ENCODE results near the gene IL2RA.
A peak's percentile ranks its signal among the peaks of the same experiment; 100 is the strongest.
"Not testable (repeated sequence)": the region's sequence is repeated elsewhere in the genome, so short reads cannot be mapped to it uniquely, and the experiment has no call there.

The IL2RA gene

DNA sequence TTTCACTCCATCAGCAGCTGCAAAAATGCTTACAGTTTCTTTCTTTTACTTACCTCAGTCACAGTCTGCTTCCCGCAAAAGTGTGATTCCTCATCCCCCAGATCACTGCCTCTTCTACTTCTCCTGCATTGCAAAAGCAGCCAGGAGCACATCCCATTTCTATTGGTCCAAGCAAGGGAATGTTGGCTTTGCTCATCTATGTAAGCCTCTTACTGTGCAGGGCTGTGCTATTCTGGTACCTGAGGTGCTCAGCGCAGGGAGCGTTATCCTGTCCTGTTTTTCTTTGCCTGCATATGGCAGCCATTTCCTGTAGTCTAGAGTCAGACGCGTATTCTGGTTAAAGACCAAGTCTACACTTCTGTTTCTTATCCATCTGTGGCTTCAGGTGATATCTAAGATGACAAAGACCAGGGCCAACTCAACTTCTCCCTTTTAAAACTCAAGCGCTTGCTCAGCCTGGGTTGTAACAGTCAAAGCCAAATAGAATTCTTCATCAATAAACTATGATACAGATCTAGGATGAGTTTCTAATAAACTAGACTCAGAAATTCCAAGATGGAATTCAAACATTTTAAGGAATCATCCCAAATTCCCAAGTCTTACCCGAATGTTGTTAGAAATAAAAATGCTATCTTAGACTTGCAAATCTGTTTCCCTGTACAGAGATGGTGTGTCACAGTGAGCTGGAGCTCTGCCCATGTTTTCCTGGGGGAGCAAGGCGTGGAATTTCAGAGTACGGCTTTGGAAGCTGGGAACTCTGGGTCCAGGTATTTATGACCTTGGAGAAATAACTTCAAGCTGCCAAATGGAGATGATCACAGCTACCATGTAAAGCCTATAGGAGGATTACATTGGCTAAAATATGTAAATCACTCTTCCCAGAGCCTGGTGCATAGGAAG, 20.6 kb upstream of the IL2RA start:
- no peak for DNase-seq (ENCODE audit: low read depth)

DNA sequence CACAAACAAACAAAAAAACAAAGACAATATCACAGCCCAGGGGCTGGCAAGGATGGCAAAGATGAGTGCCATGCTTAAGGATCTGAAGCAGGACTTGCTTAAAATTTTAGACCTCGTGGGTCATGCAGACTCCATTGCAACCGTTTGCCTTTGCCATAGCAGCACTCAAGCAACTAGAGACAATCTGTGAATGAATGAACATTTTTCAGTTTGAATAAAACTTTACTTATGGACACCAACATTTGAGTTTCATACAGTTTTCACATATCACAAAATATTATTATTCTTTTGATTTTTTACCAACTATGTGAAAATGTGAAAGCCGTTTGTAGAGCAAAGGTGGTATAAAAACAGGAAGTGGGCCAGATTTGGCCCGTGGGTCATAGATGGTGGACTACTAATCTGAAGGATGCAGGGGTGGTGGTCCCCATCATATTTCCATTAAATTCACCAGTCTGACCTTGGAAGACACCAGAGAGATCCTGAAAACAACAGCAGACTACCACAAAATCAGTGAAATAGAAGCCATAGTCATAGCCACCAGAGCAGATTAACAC, 18.3 kb upstream of the IL2RA start:
- DNase-seq (ENCODE audit: low read depth): no peak

DNA sequence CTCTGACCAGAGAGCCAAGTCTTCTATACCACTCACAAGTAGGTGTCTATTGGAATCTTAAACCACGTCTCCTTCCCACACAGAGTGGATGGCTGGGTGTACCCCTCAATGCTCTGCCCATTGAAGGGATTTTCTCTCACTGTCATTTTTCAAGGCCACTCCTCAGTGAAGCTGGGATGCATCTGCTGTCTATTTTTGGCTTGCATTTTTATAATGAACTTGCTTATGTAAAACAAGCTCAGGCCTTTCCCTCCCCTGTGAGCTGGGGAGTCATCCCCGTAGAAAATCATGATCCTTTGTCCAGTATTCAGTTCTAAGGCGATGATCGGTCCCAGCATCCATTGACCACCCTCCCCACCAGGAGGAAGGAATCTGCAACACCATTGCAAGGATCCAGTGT, 16.9 kb upstream of the IL2RA start:
- DNase-seq (ENCODE audit: low read depth): no peak

DNA sequence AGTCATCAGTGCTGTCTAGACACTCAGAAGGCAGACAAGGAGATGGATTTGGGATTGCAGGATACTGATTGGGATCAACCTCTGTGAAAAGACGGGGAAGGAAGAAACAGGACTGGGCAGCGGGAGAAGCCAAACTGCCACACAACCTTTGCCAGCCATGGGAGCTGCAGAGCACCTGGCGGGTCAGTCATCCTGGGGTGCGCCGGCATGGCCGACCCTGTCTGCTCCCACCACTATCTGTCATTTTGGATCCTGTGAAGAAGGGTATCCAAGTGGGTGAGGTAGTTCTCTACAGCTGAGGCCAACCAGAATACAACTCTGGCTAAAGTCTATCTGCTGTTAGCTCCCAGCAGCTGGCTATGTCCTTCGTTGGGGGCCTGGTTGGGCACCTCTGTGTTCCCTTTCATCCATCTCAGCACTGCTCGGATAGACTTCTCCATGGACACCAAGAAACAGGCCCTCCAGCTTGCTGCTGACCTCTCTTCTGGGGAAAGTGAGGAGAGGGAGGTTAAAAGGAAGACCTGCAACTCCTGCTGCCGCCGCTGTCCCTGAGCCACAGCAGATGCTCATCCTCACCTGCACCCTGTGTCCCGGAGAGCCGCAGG, 15.0 kb upstream of the IL2RA start:
- DNase-seq (ENCODE audit: low read depth): no peak

DNA sequence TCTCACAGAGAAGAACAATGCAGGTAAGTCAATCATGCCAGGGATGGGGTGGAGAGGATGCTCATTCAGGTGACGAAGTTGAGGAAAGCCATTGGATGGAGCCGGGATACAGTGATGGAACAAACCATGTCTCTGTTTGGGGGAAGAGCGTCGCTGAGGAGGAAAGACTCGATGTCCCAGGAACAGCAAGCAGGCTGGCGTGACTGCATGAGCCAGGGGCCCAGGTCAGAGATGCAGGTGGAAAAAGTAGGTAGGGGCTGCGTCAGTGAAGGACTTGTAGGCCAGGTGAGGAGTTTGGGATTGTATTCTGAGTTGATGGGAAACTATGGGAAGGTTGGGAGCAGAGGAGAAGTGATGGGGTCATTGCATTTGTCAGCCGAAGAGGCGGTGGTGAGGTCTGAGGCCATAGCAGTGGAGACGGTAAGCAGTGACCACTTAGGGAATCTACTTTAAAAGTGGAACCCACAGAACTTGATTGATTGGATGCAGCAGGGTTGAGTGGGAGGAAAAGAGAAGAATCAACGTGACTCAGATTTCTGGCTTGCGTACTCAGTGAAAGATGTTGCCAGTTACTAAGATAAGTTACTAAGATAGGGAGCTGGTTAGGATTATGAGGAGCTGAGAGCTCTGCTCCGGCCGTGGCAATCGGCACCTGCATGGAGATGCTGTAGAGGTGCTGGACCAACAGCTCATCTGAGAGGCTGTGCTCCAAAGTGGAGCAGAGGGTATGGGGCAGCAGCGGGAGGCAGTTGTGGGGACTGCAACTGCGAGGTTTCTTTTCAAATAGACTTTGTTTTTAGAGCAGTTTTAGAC, 12.5 kb upstream of the IL2RA start:
- DNase-seq (ENCODE audit: low read depth): peak; percentile 36

DNA sequence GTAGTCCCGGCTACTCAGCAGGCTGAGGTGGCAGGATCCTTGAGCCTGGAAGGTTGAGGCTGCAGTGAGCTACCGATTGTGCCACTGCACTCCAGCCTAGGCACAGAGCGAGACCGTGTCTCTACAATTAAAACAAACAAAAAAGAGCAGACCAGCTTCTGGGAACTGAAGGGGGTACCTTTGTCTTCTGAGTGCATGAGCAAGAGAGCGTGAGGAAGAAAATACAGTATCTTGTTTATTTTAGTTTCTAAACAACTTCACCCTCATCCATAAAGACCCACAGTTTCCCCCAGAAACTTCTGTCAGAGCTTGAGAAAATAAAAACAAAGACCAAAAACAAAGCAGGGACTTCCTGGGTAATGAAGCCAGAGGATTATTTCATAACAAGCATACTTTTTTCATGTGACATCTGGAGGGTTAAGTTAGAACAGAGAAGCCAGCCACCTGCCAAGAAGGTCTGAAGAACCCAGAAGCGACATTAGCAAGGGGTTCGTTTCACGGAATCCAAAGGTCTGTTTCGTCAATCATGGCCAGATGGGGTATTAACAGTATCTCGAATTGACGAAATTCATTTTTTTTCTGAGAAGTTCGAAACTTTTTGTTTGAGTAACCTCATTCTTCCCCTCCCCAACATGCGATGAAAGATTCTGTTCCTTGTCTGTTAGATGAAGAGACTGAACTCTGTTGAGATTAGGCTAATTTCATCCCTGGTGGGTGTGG, 10.2 kb upstream of the IL2RA start:
- DNase-seq (ENCODE audit: low read depth): no peak

DNA sequence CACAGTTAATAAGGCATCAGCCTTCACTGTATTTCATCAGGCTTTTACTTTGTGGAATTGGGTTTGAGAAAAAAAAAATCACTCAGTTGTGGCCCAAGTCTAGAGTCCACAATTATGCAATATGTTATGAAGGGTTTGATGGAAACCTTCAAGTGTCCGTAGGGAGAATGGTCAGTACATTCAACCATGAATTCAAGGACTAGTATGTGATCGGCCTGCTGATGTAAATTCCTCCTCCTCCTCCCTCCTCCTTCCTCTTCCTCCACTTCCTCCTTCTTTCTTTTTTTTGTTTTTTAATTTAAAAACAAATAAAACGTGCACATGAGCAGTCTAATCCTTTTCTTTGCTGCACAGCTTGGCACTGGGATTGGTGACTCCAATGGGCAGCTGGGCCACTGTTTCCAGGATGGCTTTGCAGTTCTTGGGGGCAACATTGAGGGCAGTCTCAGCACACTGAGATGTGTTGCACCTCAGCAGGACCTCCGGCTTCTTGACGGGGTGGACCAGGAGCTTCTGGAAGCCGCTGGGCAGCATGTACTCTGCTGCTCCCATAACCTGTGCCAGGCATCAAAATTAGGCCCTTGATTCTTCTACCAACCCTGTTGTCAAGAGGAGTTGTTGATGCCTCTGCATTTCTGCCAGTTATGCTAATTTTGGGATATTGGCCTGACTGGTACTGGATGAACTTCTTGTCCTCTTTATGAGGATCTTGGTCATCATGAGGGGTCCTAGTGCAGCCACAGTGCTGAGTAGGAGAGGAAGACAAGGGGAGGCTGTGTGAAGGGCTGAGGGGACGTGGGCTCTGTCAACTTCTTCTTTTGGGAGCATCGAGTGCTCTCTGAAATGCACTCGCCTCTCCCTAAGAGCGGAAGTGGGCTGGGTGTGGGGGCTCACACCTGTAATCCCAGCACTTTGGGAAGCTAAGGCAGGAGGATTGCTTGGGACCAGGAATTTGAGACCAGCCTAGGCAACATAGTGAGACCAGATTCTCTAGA, 9.3 kb upstream of the IL2RA start:
- DNase-seq (ENCODE audit: low read depth): no peak

DNA sequence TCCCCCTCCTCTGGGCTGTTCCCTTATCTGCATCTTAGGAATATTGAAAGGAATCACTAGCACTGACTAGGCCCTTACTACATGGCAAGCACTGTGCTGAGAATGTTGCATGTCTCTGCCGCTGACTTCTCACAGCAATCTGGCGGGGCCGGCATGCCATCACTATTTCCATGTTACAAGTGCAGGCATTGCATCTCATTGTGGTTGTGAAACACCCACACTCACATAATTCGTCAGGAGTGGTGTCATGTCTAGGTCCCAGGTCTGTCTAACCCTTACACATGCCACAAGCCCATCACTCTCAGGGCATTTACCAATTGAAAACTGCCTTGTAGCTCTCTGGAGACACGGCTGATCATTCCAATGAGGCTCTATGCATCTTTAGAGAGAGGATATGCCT, 8.5 kb upstream of the IL2RA start:
- no peak for DNase-seq (ENCODE audit: low read depth)

DNA sequence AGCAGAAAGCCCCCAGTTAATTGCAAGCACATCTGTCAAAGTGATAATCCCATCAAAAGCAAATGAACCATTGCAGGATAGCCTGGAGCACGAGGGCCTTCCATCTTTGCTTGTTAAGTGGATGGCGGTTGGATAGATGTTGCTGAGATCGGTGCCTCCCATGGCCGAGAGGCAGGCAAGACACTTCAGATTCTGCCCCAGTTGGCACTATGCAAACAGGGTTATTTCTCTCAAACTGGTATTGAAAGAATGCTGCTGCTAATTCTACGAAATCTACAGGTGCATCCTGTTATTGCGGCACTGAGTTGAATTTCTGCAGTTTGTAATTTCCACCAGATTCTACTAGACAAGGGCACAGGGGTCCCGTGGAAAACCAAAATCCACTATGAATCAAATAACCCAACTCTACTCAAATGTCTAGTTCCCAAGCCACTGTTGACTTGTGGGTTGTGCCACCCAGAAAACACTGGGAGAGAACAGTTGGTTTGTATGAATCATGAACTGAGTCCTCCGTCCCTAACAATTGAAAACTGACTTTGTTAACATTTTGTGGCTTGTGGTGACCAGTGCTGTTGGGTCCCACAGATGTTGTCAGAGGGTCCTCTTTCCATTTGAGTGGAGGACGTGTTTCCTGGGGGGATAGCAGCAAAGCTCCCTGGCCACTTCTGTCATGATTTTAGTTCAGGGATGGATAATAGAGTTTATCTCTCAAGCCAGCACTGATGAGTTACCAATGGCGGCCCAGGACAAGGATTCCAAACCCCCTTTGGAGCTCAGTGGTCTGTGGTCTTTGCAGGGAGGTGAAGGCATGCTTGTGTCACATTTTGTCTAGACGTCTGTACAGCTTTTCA, 7.1 kb upstream of the IL2RA start:
- no peak for DNase-seq (ENCODE audit: low read depth)

DNA sequence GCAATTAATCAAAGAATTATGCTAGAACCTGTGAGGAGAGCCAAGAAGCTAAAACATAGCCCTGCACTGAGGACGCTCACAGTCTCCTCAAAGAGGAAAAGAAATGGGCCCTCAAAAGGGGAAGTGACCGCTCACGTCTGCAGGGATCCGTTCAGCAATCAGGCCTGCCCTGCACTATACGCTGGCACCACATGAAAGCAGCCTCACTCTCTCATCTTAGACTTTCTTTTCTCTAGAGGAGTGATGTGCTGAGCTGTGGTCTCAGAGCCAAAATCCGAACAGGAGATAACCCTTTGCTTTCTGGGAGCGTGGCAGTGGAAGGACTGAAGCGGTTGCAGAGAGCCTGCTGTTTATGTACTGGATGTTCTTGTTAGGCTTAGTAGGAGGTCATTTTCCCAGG, 6.3 kb upstream of the IL2RA start:
- DNase-seq (ENCODE audit: low read depth): no peak

DNA sequence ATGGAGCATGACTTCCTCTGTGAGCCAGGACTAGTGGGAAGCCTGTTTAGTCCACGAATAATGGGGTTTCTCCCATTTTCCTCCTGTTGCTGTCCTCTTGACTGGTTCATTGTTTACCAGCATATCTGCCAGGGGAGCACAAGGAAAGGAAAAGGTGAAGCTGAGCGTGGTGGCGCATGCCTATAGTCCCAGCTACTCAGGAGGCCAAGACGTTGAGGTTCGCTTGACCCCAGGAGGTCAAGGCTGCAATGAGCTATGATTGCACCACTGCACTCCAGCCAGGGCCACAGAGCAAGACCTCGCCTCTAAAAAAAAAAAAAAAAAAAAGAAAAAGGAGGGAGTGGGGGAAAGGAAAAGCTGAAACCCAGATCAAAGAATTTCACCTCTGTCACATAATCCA, 5.8 kb upstream of the IL2RA start:
- DNase-seq (ENCODE audit: low read depth): no peak

DNA sequence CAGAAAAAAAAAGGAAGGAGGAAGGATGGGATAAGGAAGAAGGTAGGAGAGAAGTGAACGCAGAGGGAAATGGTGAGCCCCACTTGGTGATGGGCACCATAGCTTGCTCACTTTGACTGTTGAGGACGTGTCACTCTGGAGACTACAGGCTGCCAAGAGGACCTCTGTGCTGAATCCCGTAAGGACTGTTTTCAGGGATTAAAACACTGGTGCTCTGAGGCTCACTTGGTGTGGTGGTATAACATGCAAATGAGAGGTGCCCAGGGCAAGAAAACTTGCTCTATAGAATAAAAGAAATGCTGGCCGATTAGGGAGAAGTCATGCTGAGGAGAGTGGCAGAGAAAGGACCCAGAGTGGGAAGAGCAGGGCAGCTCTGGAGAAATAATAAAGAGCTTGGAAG, 5.3 kb upstream of the IL2RA start:
- DNase-seq (ENCODE audit: low read depth): no peak

DNA sequence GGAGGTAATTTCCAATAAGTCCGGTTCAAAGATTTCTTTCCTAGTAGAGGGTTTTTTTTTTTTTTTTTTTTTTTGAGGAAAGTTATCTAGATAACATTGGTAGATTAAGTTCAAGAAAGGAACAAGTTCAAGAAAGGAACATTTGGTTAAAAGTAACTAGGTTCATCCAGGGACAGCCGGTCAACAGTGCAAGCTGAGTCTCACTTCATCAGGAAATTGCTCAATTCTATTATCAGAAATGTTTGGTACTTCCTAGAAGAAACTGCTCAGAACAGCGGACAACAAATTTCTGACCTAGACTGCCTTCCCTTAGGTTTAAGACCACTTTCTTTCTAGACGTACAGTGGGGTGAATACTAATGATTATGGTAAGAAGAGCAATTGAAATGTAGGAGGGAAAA, 3.7 kb upstream of the IL2RA start:
- no peak for DNase-seq (ENCODE audit: low read depth)

DNA sequence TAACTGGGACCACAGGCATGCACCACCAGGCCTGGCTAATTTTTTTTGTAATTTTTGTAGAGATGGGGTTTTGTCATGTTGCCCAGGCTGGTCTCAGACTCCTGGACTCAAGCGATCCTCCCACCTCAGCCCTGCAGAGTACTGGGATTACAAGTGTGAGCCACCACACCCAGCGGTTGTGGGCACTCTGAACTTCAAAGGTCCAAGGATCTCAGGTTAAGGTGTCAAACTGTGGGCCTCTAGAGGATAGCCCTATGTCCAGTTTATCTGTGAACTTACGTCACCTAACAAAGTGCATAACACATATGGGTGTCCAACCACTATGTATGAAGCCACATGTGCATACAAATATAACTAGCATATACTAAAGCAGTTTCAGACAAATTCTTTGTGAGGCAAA, 3.2 kb upstream of the IL2RA start:
- no peak for DNase-seq (ENCODE audit: low read depth)

DNA sequence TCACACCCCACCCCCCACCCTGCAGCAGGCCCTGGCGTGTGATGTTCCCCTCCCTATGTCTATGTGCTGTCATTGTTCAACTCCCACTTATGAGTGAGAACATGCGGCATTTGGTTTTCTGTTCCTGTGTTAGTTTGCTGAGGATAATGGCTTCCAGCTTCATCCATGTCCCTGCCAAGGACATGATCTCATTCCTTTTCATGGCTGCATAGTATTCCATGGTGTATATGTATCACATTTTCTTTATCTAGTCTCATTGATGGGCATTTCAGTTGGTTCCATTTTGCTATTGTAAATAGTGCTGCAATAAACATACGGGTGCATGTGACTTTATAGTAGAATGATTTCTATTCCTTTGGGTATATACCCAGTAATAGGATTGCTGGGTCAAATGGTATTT, 2.6 kb upstream of the IL2RA start:
- not testable (repeated sequence) for DNase-seq (ENCODE audit: low read depth)

DNA sequence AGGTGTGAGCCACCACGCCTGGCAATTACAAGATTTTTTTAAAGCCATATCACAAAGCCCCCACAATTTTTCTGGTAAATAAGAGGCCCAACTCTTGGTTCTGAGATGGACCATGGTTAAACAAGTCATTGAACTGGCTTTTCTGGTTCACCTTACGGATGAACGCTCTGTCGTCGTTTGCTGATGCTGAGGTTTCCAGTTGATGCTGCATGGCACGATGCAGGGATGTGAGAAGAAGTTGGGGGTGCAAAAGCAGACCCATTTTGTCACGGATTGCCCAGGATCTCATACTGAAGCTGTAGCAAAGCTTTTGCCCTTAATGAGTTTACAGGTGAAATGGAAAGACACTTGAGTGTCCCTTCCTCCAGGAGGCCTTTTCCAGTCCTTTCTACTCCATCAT, 2.0 kb upstream of the IL2RA start:
- DNase-seq (ENCODE audit: low read depth): no peak

DNA sequence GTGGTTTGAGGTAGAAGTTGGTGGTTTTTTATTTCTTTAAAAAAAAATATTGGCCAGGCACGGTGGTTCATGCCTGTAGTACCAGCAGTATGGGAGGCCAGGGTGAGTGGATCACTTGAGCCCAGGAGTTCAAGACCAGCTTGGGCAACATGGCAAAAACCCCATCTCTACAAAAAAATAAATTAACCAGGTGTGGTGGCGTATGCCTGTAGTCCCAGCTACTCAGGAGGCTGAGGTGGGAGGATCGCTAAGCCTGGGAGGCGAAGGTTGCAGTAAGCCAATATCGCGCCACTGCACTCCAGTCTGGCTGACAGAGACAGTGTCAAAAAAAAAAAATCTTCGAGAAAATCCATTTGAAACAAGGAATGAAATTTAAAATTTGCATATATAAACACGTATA, 1.1 kb downstream of the IL2RA start:
- DNase-seq (ENCODE audit: low read depth): no peak

DNA sequence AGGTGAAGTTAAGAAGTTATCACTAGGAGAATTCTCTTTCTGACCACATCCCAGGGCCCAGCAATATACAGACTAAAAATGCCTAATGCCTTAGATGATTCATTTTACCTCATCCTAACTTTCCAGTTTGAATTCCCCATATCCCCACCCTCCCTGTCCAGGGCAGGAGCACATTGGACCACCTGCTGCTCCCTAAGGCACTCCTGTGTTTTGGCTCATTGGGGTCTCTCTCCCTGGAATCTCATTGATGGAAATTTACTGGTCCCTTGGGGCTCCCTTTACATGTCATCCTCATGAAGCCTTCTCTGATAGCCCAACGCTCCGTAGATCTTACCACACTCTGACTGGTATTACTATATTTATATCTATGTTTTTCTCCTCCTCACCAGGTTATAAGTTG, 2.7 kb downstream of the IL2RA start:
- no peak for DNase-seq (ENCODE audit: low read depth)

DNA sequence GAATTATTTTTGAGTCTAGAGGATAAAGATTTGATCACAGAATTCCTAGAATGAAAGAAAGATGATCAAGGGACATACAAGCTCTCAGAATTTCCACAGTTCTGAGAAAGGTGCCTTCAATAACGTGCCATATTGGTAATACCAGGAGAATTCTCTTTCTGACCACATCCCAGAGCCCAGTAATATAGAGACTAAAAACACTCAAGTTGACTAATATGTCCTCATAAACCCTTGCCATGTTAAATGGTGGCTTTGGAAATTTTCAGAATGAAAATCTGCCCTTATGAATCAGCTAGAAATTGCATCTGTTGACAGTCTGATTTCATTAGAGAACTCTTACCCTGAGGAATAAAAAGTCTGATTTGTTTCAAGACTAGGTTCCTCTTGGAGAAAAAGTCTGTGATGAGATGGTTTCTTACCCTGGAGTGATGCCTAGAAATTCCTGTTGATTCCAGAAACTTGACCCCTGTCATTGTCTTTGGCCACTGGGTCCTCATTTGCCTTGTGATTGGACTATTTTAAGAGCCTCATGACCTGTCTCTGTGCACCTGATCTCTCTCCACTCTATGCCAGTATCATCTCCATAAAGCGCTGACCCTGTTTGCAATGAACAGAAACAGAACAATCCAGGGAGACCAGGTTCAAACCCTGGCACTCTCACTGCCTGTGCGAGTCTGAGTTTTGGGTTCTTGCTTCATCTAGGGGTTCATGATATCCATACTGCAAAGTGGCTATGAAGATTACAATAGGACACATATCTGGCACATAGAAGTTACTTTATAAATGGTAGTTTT, 3.3 kb downstream of the IL2RA start:
- no peak for DNase-seq (ENCODE audit: low read depth)
